ENCODE measurements around the gene CCDC181.

- TF ChIP-seq CTCF (IDR thresholded peaks at IDR 0.05) (no peak), POLR2A (IDR thresholded peaks at IDR 0.05) (no peak)
Observed at GRCh38 chr1:169465281-169465680, 38.0 kb upstream of the CCDC181 start.

Data from Peyer's patch (tissue), 4 donors.